Epithelial cell of esophagus (primary cell): ENCODE results near the gene MRPS11.

Experiments used
- DNase-seq: peaks from one replicate; pipeline ENCODE4 v3.0.0; 2010; ENCODE audit warnings: low read depth
- H3K4me3 ChIP-seq: 2 replicates; pipeline ENCODE4 v1.5.1; 2011; ENCODE audit warnings: mild to moderate bottlenecking, low read length, control low read depth
- CTCF ChIP-seq: IDR thresholded peaks from 2 replicates; pipeline ENCODE4 v1.5.1; 2011; ENCODE audit warnings: low read depth, mild to moderate bottlenecking, low read length, control low read depth, inconsistent platforms; ENCODE audit not compliant: insufficient read depth; ENCODE audit errors: missing control alignments

Gene MRPS11

GRCh38 chr15:88506628-88507027, 39.1 kb downstream of the MRPS11 start:
- no peak for TF ChIP-seq CTCF

GRCh38 chr15:88509321-88509720, 41.8 kb downstream of the MRPS11 start:
- H3K4me3 ChIP-seq = no peak overlapping the region
- no peak for DNase-seq
- no peak for TF ChIP-seq CTCF

More at GRCh38 chr15:88506628-88507027, 39.1 kb downstream of the MRPS11 start:
- no peak for DNase-seq
- no peak overlapping the region for H3K4me3 ChIP-seq

- no peak overlapping the region for H3K4me3 ChIP-seq
- TF ChIP-seq CTCF = no peak
- no peak for DNase-seq
Observed at GRCh38 chr15:88509964-88510363, 42.5 kb downstream of the MRPS11 start.

GRCh38 chr15:88511161-88511560, 43.7 kb downstream of the MRPS11 start:
- H3K4me3 ChIP-seq = no peak overlapping the region
- no peak for TF ChIP-seq CTCF
- no peak for DNase-seq

- no peak overlapping the region for H3K4me3 ChIP-seq
- TF ChIP-seq CTCF = no peak
- no peak for DNase-seq
Observed at GRCh38 chr15:88512078-88512477, 44.6 kb downstream of the MRPS11 start.

- no peak for TF ChIP-seq CTCF
- no peak overlapping the region for H3K4me3 ChIP-seq
- no peak for DNase-seq
Observed at GRCh38 chr15:88512601-88513000, 45.1 kb downstream of the MRPS11 start.

- peak; percentile 24 for DNase-seq
- no peak overlapping the region for H3K4me3 ChIP-seq
- TF ChIP-seq CTCF = no peak
Observed at GRCh38 chr15:88513195-88513594, 45.7 kb downstream of the MRPS11 start.
